Nephron progenitor cell (in vitro differentiated cells): ENCODE measurements around the gene EP400.
A peak's percentile ranks its signal among the peaks of the same experiment; 100 is the strongest.

ENCODE experiments used
- DNase-seq: peaks from one replicate; pipeline ENCODE4 v3.0.0; 2021
- H3K27ac Mint-ChIP-seq: 2 replicates; pipeline ENCODE4 v1.8.0; 2021; ENCODE audit warnings: mild to moderate bottlenecking, moderate library complexity, mixed read lengths
- H3K27me3 Mint-ChIP-seq: 2 replicates; pipeline ENCODE4 v1.8.0; 2021; ENCODE audit warnings: mild to moderate bottlenecking, low read depth, mixed read lengths; ENCODE audit not compliant: poor library complexity
- H3K36me3 Mint-ChIP-seq: 2 replicates; pipeline ENCODE4 v1.8.0; 2021; ENCODE audit warnings: low read depth, mixed read lengths
- H3K4me1 Mint-ChIP-seq: 2 replicates; pipeline ENCODE4 v1.8.0; 2021; ENCODE audit warnings: mixed read lengths
- H3K4me3 Mint-ChIP-seq: 2 replicates; pipeline ENCODE4 v1.8.0; 2021; ENCODE audit warnings: mild to moderate bottlenecking, moderate library complexity, mixed read lengths
- H3K9me3 Mint-ChIP-seq: 2 replicates; pipeline ENCODE4 v1.8.0; 2021; ENCODE audit warnings: mild to moderate bottlenecking, moderate library complexity, mixed read lengths
- CTCF ChIP-seq: fragments of 200-600 bp; sonication (generic); IDR thresholded peaks from 2 replicates; pipeline ENCODE4 v1.5.0; 2021; ENCODE audit warnings: antibody characterized with exemption

EP400 gene

GRCh38 chr12:132066749-132067148 is 117.0 kb downstream of the EP400 start:
- Mint-ChIP-seq H3K36me3 (peaks cover 36% of the 10 kb centered on the region), H3K4me3 (no peak overlapping the region), H3K27me3 (no peaks in the 10 kb centered on the region)

GRCh38 chr12:132067182-132067581 is 117.4 kb downstream of the EP400 start:
- Mint-ChIP-seq H3K27ac (no peak overlapping the region), H3K27me3 (no peaks in the 10 kb centered on the region), H3K9me3 (no peaks in the 10 kb centered on the region), H3K4me1 (peaks cover 10% of the 10 kb centered on the region), H3K36me3 (peaks cover 41% of the 10 kb centered on the region), H3K4me3 (no peak overlapping the region)
- TF ChIP-seq CTCF = no peak
- no peak for DNase-seq

More at GRCh38 chr12:132066749-132067148, 117.0 kb downstream of the EP400 start:
- Mint-ChIP-seq H3K27ac (no peak overlapping the region), H3K4me1 (peaks cover 14% of the 10 kb centered on the region), H3K9me3 (no peaks in the 10 kb centered on the region)
- TF ChIP-seq CTCF = no peak
- no peak for DNase-seq

- no peak for DNase-seq
- TF ChIP-seq CTCF = no peak
- Mint-ChIP-seq H3K4me3 (no peak overlapping the region), H3K9me3 (no peaks in the 10 kb centered on the region), H3K36me3 (peaks cover 44% of the 10 kb centered on the region), H3K27ac (no peak overlapping the region), H3K4me1 (no peaks in the 10 kb centered on the region), H3K27me3 (no peaks in the 10 kb centered on the region)
Measured at GRCh38 chr12:132068250-132068649, 118.5 kb downstream of the EP400 start.

GRCh38 chr12:132069336-132069985 is 119.7 kb downstream of the EP400 start:
- Mint-ChIP-seq H3K27me3 (no peaks in the 10 kb centered on the region), H3K27ac (no peak overlapping the region), H3K4me3 (no peak overlapping the region), H3K9me3 (no peaks in the 10 kb centered on the region), H3K36me3 (peaks cover 48% of the 10 kb centered on the region), H3K4me1 (no peaks in the 10 kb centered on the region)
- DNase-seq = no peak
- no peak for TF ChIP-seq CTCF

GRCh38 chr12:132070298-132070697 is 120.6 kb downstream of the EP400 start:
- Mint-ChIP-seq H3K4me3 (no peak overlapping the region), H3K27ac (no peak overlapping the region), H3K9me3 (no peaks in the 10 kb centered on the region), H3K4me1 (no peaks in the 10 kb centered on the region), H3K27me3 (no peaks in the 10 kb centered on the region), H3K36me3 (peaks cover 51% of the 10 kb centered on the region)
- DNase-seq = no peak
- TF ChIP-seq CTCF = no peak

GRCh38 chr12:132071040-132071810 is 121.5 kb downstream of the EP400 start:
- no peak for TF ChIP-seq CTCF
- Mint-ChIP-seq H3K27me3 (no peaks in the 10 kb centered on the region), H3K4me1 (no peaks in the 10 kb centered on the region), H3K4me3 (no peak overlapping the region), H3K9me3 (no peaks in the 10 kb centered on the region), H3K36me3 (peaks cover 54% of the 10 kb centered on the region), H3K27ac (peak overlapping the region; percentile 13)
- DNase-seq = no peak
